ENCODE results near the gene TCF19. TPM values are rescaled to one million over a fixed set of nuclear protein-coding genes. Genes with fewer than 3 reads are reported as not detected.

Gene TCF19
- total and polyA plus RNA-seq, 10 of the 15 experiments (the other 5 are each of a cell fraction or from before 2014, with no cell fraction given), result 7.7 to 103 (median 53.3) TPM

- 22% methylated on average over 4 of the region's 4 CpGs for WGBS (ENCODE audit: insufficient coverage, insufficient replicate concordance, low lambda C conversion rate, missing lambda C conversion rate)
- no peak for TF ChIP-seq ESRRA (IDR thresholded peaks at IDR 0.05; ENCODE audit: low read length)
- no peak for TF ChIP-seq ZNF274 (IDR thresholded peaks at IDR 0.05; ENCODE audit: insufficient read depth, insufficient read length)
- no peak for TF ChIP-seq ZBTB4 (CRISPR knock-in tag; IDR thresholded peaks at IDR 0.05)
- no peak for TF ChIP-seq PAX5 (IDR thresholded peaks at IDR 0.05; ENCODE audit: borderline replicate concordance, low read depth, low read length)
- no peak for TF ChIP-seq CBX5 (IDR thresholded peaks at IDR 0.05; ENCODE audit: low read depth)
- no peak for TF ChIP-seq PRDM15 (CRISPR knock-in tag; IDR thresholded peaks at IDR 0.05)
- TF ChIP-seq MTA3 (IDR thresholded peaks at IDR 0.05; ENCODE audit: borderline replicate concordance, low read length), result no peak
- no peak for TF ChIP-seq PML (IDR thresholded peaks at IDR 0.05; ENCODE audit: low read length)
- TF ChIP-seq DPF2 (IDR thresholded peaks at IDR 0.05), result no peak
- TF ChIP-seq MEF2B (IDR thresholded peaks at IDR 0.05; ENCODE audit: partially characterized antibody, poor library complexity, severe bottlenecking), result no peak
- no peak for TF ChIP-seq NBN (IDR thresholded peaks at IDR 0.05)
- TF ChIP-seq ZNF24 (IDR thresholded peaks at IDR 0.05), result no peak
- no peak for TF ChIP-seq ZBED1 (IDR thresholded peaks at IDR 0.05; ENCODE audit: borderline replicate concordance)
- no peak for TF ChIP-seq IRF3 (IDR thresholded peaks at IDR 0.05)
- no peak for FAIRE-seq
- intact Hi-C loops (cut with micrococcal nuclease; ENCODE audit: unreplicated experiment) (no loop called here), in situ Hi-C loops (cut with MboI) (no loop called here)
- Histone ChIP-seq H3K4me1 (ENCODE audit: control insufficient read depth, insufficient read depth, low read length) (no peaks in the 10 kb centered on the region; the same call in 1 of the 2 replicates), H3K79me2 (ENCODE audit: control insufficient read depth, insufficient read depth, low read length) (no peaks in the 10 kb centered on the region), H3K9ac (ENCODE audit: control insufficient read depth, insufficient read depth, low read length) (no peak overlapping the region), H4K20me1 (ENCODE audit: control insufficient read depth, insufficient read depth) (no peaks in the 10 kb centered on the region), H3K4me2 (ENCODE audit: control insufficient read depth, insufficient read depth) (no peak overlapping the region), H3K27me3 (replicated peaks in 1 of 2; ENCODE audit: control insufficient read depth in 2 of 2, insufficient read depth in 2 of 2, low read length in 1 of 2) (no peaks in the 10 kb centered on the region; a peak in 1 of 4 replicates), H3K36me3 (ENCODE audit: control insufficient read depth in 2 of 2, insufficient read depth in 2 of 2, low read length in 1 of 2) (no peaks in the 10 kb centered on the region), H3K4me3 (no peak overlapping the region), H3K9me3 (replicated peaks; ENCODE audit: control insufficient read depth, insufficient read depth, low read length) (no peaks in the 10 kb centered on the region), H3K27ac (ENCODE audit: control insufficient read depth, insufficient read depth) (no peak overlapping the region), H2AFZ (ENCODE audit: control insufficient read depth, low read depth, low read length) (no peak overlapping the region)
- DNase-seq (ENCODE audit: low read depth, low spot score), result no peak
- ChIA-PET SMC1A (ENCODE audit: uncharacterized antibody, unreplicated experiment) (interaction anchor here (1.0 to 2.9 kb wide), 5 partner anchors 8 to 215 kb away, joined by 3 to 8 read pairs (median 3); partner anchors contain the start of gene VARS2), CTCF (interaction anchor here (0.7 to 22.9 kb wide), 18 partner anchors 8 to 301 kb away, joined by 3 to 326 read pairs (median 4); partner anchors contain the start of genes C6orf15, CCHCR1, PSORS1C2 and TCF19), RAD21 (ENCODE audit: unreplicated experiment) (interaction anchor here (0.7 to 1.6 kb wide), 5 partner anchors 42 to 237 kb away, joined by 3 to 5 read pairs (median 4); no protein-coding TSS in a partner anchor), POLR2A (interaction anchor here (1.2 kb wide), 1 partner anchor 58 kb away, joined by 4 read pairs; no protein-coding TSS in a partner anchor)
- no peak for ATAC-seq
- BruUV-seq (replicated peaks), result no TSS peak
These were observed 29.3 kb upstream of the TCF19 start for GRCh38 chr6:31129130-31129529.

All from GM12878 (cell line).